ELR (cell line): Measurements from ENCODE around the gene RAD51AP1.

Source experiments
- DNase-seq: peaks from one replicate; pipeline ENCODE4 v3.0.0-alpha.2; 2015; ENCODE audit warnings: low read depth

The RAD51AP1 gene

GRCh38 chr12:4595881-4596280, 57.2 kb downstream of the RAD51AP1 start:
- DNase-seq = no peak

DNA sequence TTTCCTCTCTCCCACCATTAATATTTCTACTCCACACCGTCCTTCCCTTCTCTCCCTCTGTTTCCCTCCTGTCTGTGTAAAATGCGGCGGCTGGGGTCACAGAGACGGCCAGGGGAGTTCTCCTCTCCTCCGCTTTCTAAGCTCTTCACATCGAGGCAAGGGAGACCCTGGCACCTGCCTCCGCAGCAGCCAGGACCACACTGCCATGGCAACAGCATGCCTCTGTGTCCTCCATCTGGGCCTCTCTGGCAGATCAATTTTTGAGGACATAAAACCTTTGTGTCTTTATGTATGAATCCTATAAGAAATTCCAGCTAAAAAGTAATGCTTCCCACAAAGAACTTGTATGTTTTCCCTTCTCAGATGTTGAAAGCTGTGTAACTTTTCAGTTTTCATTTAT, 64.7 kb downstream of the RAD51AP1 start:
- DNase-seq = no peak

DNA sequence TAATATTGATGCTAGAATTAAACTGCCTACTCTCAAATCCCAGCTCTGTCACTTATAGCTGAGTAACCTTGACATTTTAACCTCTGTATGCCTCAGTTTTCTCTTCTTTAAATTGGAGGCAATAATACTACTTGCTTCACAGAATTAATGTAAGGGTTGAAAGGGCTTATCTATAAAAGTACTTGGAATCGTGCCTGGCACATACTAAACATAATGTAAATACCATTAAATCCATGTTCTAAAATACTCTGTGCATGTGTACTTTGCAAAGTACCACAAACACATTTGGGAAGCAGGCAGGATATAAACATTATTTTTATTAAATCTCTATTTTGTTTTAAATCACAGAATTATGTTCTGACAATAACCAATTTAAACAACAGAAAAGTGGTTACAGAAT, 65.3 kb downstream of the RAD51AP1 start:
- DNase-seq = no peak

- peak; percentile 92 for DNase-seq
These were observed 66.0 kb downstream of the RAD51AP1 start for GRCh38 chr12:4604684-4605193.

DNA sequence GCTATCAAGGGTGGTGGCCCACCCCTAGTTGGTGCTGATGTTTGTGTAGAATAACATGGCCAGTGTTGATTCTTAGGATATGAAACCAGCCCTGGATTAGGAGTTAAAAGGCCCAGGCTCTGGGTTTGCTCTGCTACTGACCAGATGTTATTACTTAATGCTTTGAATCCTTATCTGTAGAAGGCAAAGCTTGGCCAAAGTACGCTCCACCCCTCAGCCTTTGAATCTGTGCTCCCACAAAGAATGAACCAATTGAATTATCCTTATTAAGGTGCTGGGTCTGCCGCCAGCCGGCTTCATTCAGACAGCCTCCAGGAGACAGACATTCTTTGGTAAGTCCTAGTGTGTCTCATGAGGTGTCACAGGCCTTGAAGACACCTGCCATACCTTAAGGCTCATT, 68.4 kb downstream of the RAD51AP1 start:
- no peak for DNase-seq

DNA sequence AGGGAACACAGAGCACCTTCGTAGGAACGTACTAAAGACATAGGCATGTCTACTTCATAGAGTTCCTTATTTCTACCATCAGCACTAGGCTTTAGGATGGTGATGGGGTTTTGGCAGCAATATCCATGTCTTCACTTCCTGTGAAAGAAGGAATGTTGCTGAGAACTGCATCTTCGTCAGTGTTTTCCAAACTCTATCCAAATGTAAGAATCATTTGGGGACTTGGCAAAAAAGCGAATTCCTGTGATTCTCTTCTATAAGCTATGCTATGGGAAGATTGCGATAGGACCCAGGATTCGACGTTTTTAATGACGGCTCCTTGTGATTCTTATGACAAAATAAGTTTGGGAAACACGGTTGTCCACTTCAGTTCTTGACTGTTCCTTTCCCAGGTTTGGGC, 70.4 kb downstream of the RAD51AP1 start:
- DNase-seq = no peak
